GM18505 (cell line): ENCODE results near the gene NT5M.
"Not testable (repeated sequence)": the region's sequence is repeated elsewhere in the genome, so short reads cannot be mapped to it uniquely, and the experiment has no call there.

Experiments
- ATAC-seq: cut with Tn5 transposase; IDR thresholded peaks from one replicate; pipeline ENCODE4 v1.9.1; 2021; ENCODE audit not compliant: unreplicated experiment
- POLR2A ChIP-seq: IDR thresholded peaks from 4 replicates; pipeline ENCODE4 v1.6.1; 2011; ENCODE audit warnings: borderline replicate concordance; ENCODE audit not compliant: insufficient read depth, insufficient read length; ENCODE audit errors: extremely low read depth

Gene NT5M

GRCh38 chr17:17285951-17286350, 17.2 kb upstream of the NT5M start:
- no peak for ATAC-seq
- TF ChIP-seq POLR2A = no peak

- no peak for ATAC-seq
- no peak for TF ChIP-seq POLR2A
These were observed 14.1 kb upstream of the NT5M start for GRCh38 chr17:17289086-17289485.

- ATAC-seq = no peak
- no peak for TF ChIP-seq POLR2A
These were observed 13.5 kb upstream of the NT5M start for GRCh38 chr17:17289701-17290100.

GRCh38 chr17:17295141-17295540, 8.0 kb upstream of the NT5M start:
- ATAC-seq = no peak
- no peak for TF ChIP-seq POLR2A

GRCh38 chr17:17297217-17297616, 6.0 kb upstream of the NT5M start:
- TF ChIP-seq POLR2A = no peak
- no peak for ATAC-seq

- no peak for ATAC-seq
These were observed 5.1 kb upstream of the NT5M start for GRCh38 chr17:17298108-17298507.

GRCh38 chr17:17300624-17301568, 2.3 kb upstream of the NT5M start:
- no peak for TF ChIP-seq POLR2A
- ATAC-seq = no peak

More at GRCh38 chr17:17298108-17298507, 5.1 kb upstream of the NT5M start:
- TF ChIP-seq POLR2A = no peak

- not testable (repeated sequence) for ATAC-seq
These were observed 1.5 kb upstream of the NT5M start for GRCh38 chr17:17301659-17302058.

GRCh38 chr17:17303847-17304490, 796 bp downstream of the NT5M start:
- ATAC-seq = no peak
- no peak for TF ChIP-seq POLR2A

- no peak for TF ChIP-seq POLR2A
- ATAC-seq = no peak
These were observed 1.4 kb downstream of the NT5M start for GRCh38 chr17:17304521-17304985.

GRCh38 chr17:17305281-17305801, 2.2 kb downstream of the NT5M start:
- peak; percentile 60 for ATAC-seq
- peak; percentile 63 for TF ChIP-seq POLR2A

- TF ChIP-seq POLR2A = no peak
- ATAC-seq = no peak
These were observed 6.2 kb downstream of the NT5M start for GRCh38 chr17:17309356-17309755.

- TF ChIP-seq POLR2A = no peak
- ATAC-seq = no peak
These were observed 10.3 kb downstream of the NT5M start for GRCh38 chr17:17313350-17313991.

GRCh38 chr17:17314501-17315071, 11.4 kb downstream of the NT5M start:
- no peak for TF ChIP-seq POLR2A
- no peak for ATAC-seq
